Measurements from ENCODE around the gene FLT1.

FLT1 gene

GRCh38 chr13:28441529-28441928, 53.4 kb downstream of the FLT1 start:
- Histone ChIP-seq H3K4me3 (IDR thresholded peaks at IDR 0.05; ENCODE audit: insufficient read depth, low read depth, low read length) (no peak overlapping the region), H2AFZ (ENCODE audit: low read depth) (no peak overlapping the region), H3K27me3 (ENCODE audit: insufficient read depth, low read depth) (no peaks in the 10 kb centered on the region), H3K9ac (no peak overlapping the region), H3K27ac (no peak overlapping the region), H3K36me3 (ENCODE audit: insufficient read depth) (no peaks in the 10 kb centered on the region), H3K4me2 (no peak overlapping the region), H3K4me1 (ENCODE audit: low read depth, poor library complexity, severe bottlenecking) (no peaks in the 10 kb centered on the region), H4K20me1 (ENCODE audit: insufficient read depth) (no peaks in the 10 kb centered on the region), H3K79me2 (ENCODE audit: insufficient read depth, low read depth) (no peaks in the 10 kb centered on the region)
- TF ChIP-seq, protein P1, sequence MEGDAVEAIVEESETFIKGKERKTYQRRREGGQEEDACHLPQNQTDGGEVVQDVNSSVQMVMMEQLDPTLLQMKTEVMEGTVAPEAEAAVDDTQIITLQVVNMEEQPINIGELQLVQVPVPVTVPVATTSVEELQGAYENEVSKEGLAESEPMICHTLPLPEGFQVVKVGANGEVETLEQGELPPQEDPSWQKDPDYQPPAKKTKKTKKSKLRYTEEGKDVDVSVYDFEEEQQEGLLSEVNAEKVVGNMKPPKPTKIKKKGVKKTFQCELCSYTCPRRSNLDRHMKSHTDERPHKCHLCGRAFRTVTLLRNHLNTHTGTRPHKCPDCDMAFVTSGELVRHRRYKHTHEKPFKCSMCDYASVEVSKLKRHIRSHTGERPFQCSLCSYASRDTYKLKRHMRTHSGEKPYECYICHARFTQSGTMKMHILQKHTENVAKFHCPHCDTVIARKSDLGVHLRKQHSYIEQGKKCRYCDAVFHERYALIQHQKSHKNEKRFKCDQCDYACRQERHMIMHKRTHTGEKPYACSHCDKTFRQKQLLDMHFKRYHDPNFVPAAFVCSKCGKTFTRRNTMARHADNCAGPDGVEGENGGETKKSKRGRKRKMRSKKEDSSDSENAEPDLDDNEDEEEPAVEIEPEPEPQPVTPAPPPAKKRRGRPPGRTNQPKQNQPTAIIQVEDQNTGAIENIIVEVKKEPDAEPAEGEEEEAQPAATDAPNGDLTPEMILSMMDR (conservative IDR thresholded peaks at IDR 0.05; ENCODE audit: low read depth, low read length): no peak

DNA sequence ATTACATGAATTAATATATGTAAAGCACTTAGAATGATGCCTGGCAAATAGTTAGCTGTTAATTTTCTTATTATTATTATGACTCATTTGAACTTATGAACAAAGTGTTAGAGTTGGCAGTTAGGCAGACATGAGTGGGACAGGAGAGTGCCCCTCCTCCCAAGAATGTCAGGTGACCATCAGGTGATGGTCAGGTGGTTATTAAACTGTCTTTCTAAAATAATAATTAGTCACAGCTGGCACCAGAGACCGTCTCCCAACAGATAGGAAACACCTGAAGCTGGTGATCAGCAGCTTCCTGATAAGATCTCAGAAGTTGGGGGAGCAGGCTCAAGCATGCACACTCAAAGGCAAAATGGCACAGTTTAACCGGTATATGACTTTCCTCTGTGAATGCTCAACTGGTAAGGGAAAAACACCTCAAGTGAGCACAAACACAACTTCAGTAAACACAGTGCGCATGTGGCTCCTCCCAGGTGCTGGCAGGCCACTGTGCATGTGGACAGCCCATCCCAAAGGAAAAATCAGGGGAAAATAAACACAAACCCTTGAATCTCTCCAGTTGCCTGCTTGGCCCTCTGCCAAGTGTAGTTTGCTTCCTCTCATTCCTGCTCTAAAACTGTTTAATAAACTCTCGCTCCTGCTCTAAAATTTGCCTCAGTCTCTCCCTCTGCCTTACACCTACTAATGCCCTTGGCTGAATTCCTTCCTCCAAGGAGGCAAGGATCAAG, 54.0 kb downstream of the FLT1 start:
- H3K27me3 ChIP-seq (ENCODE audit: insufficient read depth, low read depth): no peaks in the 10 kb centered on the region
- TF ChIP-seq, protein P1 (conservative IDR thresholded peaks at IDR 0.05; ENCODE audit: low read depth, low read length): no peak
- no peaks in the 10 kb centered on the region for H3K36me3 ChIP-seq (ENCODE audit: insufficient read depth)
- no peak overlapping the region for H3K9ac ChIP-seq
- H4K20me1 ChIP-seq (ENCODE audit: insufficient read depth): no peaks in the 10 kb centered on the region
- no peaks in the 10 kb centered on the region for H3K79me2 ChIP-seq (ENCODE audit: insufficient read depth, low read depth)
- H2AFZ ChIP-seq (ENCODE audit: low read depth): no peak overlapping the region
- H3K4me3 ChIP-seq (IDR thresholded peaks at IDR 0.05; ENCODE audit: insufficient read depth, low read depth, low read length): no peak overlapping the region
- H3K27ac ChIP-seq: no peak overlapping the region
- no peaks in the 10 kb centered on the region for H3K4me1 ChIP-seq (ENCODE audit: low read depth, poor library complexity, severe bottlenecking)
- no peak overlapping the region for H3K4me2 ChIP-seq

GRCh38 chr13:28438598-28439334, 56.2 kb downstream of the FLT1 start:
- Histone ChIP-seq H3K27me3 (ENCODE audit: insufficient read depth, low read depth) (no peaks in the 10 kb centered on the region), H2AFZ (ENCODE audit: low read depth) (no peak overlapping the region), H3K36me3 (ENCODE audit: insufficient read depth) (no peaks in the 10 kb centered on the region), H4K20me1 (ENCODE audit: insufficient read depth) (no peaks in the 10 kb centered on the region), H3K79me2 (ENCODE audit: insufficient read depth, low read depth) (no peaks in the 10 kb centered on the region), H3K9ac (no peak overlapping the region), H3K27ac (no peak overlapping the region), H3K4me3 (IDR thresholded peaks at IDR 0.05; ENCODE audit: insufficient read depth, low read depth, low read length) (no peak overlapping the region), H3K4me2 (no peak overlapping the region), H3K4me1 (ENCODE audit: low read depth, poor library complexity, severe bottlenecking) (no peaks in the 10 kb centered on the region)
- TF ChIP-seq, protein P1 (conservative IDR thresholded peaks at IDR 0.05; ENCODE audit: low read depth, low read length): no peak

DNA sequence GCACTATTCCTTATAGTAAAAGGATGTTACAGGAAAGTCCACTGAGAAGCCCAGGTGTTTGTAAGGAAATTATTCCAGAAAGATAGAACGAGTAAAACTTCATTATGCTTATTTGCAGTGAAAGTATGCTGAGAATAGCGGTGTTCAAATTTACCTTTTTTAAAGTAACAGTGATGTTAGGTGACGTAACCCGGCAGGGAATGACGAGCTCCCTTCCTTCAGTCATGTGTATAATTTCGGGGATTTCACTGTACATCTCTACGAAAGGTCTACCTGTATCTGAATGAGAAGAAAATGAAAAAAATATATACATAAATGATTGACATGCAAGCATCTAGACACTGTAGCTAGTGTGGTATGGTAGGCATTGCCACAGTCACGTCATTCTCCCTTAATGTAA, 56.9 kb downstream of the FLT1 start:
- H3K36me3 ChIP-seq (ENCODE audit: insufficient read depth): no peaks in the 10 kb centered on the region
- no peaks in the 10 kb centered on the region for H3K79me2 ChIP-seq (ENCODE audit: insufficient read depth, low read depth)
- H3K27me3 ChIP-seq (ENCODE audit: insufficient read depth, low read depth): no peaks in the 10 kb centered on the region
- H4K20me1 ChIP-seq (ENCODE audit: insufficient read depth): no peaks in the 10 kb centered on the region
- H2AFZ ChIP-seq (ENCODE audit: low read depth): no peak overlapping the region
- no peak overlapping the region for H3K27ac ChIP-seq
- H3K4me1 ChIP-seq (ENCODE audit: low read depth, poor library complexity, severe bottlenecking): no peaks in the 10 kb centered on the region
- H3K9ac ChIP-seq: no peak overlapping the region
- H3K4me3 ChIP-seq (IDR thresholded peaks at IDR 0.05; ENCODE audit: insufficient read depth, low read depth, low read length): no peak overlapping the region
- no peak overlapping the region for H3K4me2 ChIP-seq
- TF ChIP-seq, protein P1 (conservative IDR thresholded peaks at IDR 0.05; ENCODE audit: low read depth, low read length): no peak
